A549 (cell line): ENCODE results near the gene NSUN7. TPM values are rescaled to one million over a fixed set of nuclear protein-coding genes. Genes with fewer than 3 reads are reported as not detected.

Experiments
- ATAC-seq, 2 experiments: fragments of 200-7000 bp in 1 of 2; fragments of >200 bp in 1 of 2; cut with Nextera tagmentation in 1 of 2; cut with Tn5 transposase in 1 of 2; 3 replicates each; pipeline versions ENCODE4 v1.8.0 to v1.9.1; 2018 to 2020; ENCODE audit warnings: mild to moderate bottlenecking in 1 of 2, moderate library complexity in 1 of 2
- CTCF ChIA-PET: fragments of 300-600 bp; sonication (Branson Sonifier 250); formaldehyde crosslinking; extraction: SDS; loops from one replicate; lab custom pipeline; 2021; ENCODE audit warnings: antibody characterized with exemption, inconsistent platforms; lab: Yijun Ruan, JAX
- POLR2A ChIA-PET: fragments of 350-600 bp; formaldehyde crosslinking; extraction: SDS; loops from one replicate; lab custom pipeline; 2021; ENCODE audit warnings: antibody characterized with exemption, inconsistent platforms; lab: Yijun Ruan, JAX
- DNase-seq, 2 experiments: peaks; one replicate each; pipeline versions ENCODE4 v3.0.0 to v3.0.0-alpha.2; 2011 to 2016; ENCODE audit warnings: low read depth in 1 of 2, low spot score in 1 of 2
- FAIRE-seq: peaks from 2 replicates; lab custom pipeline; 2011; peaks lifted over from hg19 to GRCh38; lab: Jason Lieb, UNC
- H3K27ac ChIP-seq, 2 experiments: fragments of >200 bp; sonication (Bioruptor Twin); formaldehyde crosslinking; 3 replicates each; pipeline ENCODE4 v1.5.1; 2016 to 2017
- H3K4me1 ChIP-seq: fragments of >200 bp; sonication (Bioruptor Twin); formaldehyde crosslinking; 3 replicates; pipeline ENCODE4 v1.6.1; 2016
- H3K4me2 ChIP-seq: fragments of >200 bp; sonication (Bioruptor Twin); formaldehyde crosslinking; 3 replicates; pipeline ENCODE4 v1.6.1; 2016
- H3K4me3 ChIP-seq: fragments of >200 bp; sonication (Bioruptor Twin); formaldehyde crosslinking; 3 replicates; pipeline ENCODE4 v1.5.1; 2016
- H3K9me3 ChIP-seq: fragments of >200 bp; sonication (Bioruptor Twin); formaldehyde crosslinking; 3 replicates; pipeline ENCODE4 v1.6.1; 2016
- CBX2 ChIP-seq: fragments of 200-600 bp; sonication (generic); IDR thresholded peaks from 2 replicates; pipeline ENCODE4 v1.6.1; 2016; ENCODE audit warnings: low read depth, mild to moderate bottlenecking, borderline replicate concordance
- E2F6 ChIP-seq: IDR thresholded peaks from 2 replicates; pipeline ENCODE4 v1.6.1; 2012; ENCODE audit warnings: low read depth, borderline replicate concordance
- ESRRA ChIP-seq: fragments of 150-350 bp; IDR thresholded peaks from 2 replicates; pipeline ENCODE4 v1.6.1; 2014; ENCODE audit warnings: mild to moderate bottlenecking, low read length, borderline replicate concordance
- FOSB ChIP-seq: fragments of 250-450 bp; sonication (Bioruptor Pico); IDR thresholded peaks from 2 replicates; pipeline ENCODE4 v1.5.0; 2020; ENCODE audit warnings: mild to moderate bottlenecking, moderate library complexity
- FOSL2 ChIP-seq, 2 experiments: fragments of 450-650 bp in 1 of 2; fragments of >200 bp in 1 of 2; sonication (Bioruptor Twin) in 1 of 2; formaldehyde crosslinking; IDR thresholded peaks; 2 replicates each; pipeline versions ENCODE4 v1.5.0 to v1.6.1; 2016 to 2020; ENCODE audit warnings: mild to moderate bottlenecking in 1 of 2, moderate library complexity in 1 of 2
- FOXS1 ChIP-seq: fragments of 250-450 bp; sonication (Bioruptor Pico); IDR thresholded peaks from 2 replicates; pipeline ENCODE4 v1.5.0; 2020; ENCODE audit warnings: mild to moderate bottlenecking, moderate library complexity
- HOXA7 ChIP-seq: fragments of 250-450 bp; sonication (Bioruptor Pico); IDR thresholded peaks from 2 replicates; pipeline ENCODE4 v1.5.0; 2020; ENCODE audit warnings: mild to moderate bottlenecking, moderate library complexity
- KDM1A ChIP-seq: fragments of 200-600 bp; sonication (generic); IDR thresholded peaks from 2 replicates; pipeline ENCODE4 v1.6.1; 2016; ENCODE audit warnings: low read depth, mild to moderate bottlenecking
- PHF8 ChIP-seq: fragments of 200-600 bp; sonication (generic); IDR thresholded peaks from 2 replicates; pipeline ENCODE4 v1.6.1; 2016; ENCODE audit warnings: low read depth, mild to moderate bottlenecking, antibody characterized with exemption, moderate library complexity, borderline replicate concordance
- POLR2A ChIP-seq: IDR thresholded peaks from 2 replicates; pipeline ENCODE4 v1.6.1; 2012; ENCODE audit warnings: mild to moderate bottlenecking, low read length
- POLR2AphosphoS2 ChIP-seq: conservative IDR thresholded peaks from 2 replicates; pipeline ENCODE4 v1.6.1; 2012; ENCODE audit warnings: low read length, improper control_type of control experiment, inconsistent platforms
- RNF2 ChIP-seq: fragments of 200-600 bp; sonication (generic); IDR thresholded peaks from 2 replicates; pipeline ENCODE4 v1.6.1; 2016; ENCODE audit warnings: low read depth, mild to moderate bottlenecking, antibody characterized with exemption, moderate library complexity, borderline replicate concordance
- SREBF2 ChIP-seq: fragments of 450-650 bp; IDR thresholded peaks from 2 replicates; pipeline ENCODE4 v1.6.1; 2014; ENCODE audit warnings: mild to moderate bottlenecking, moderate library complexity
- ZNF302 ChIP-seq: fragments of 250-450 bp; sonication (Bioruptor Pico); IDR thresholded peaks from 2 replicates; pipeline ENCODE4 v1.9.0; 2021; ENCODE audit warnings: inconsistent platforms, mild to moderate bottlenecking, moderate library complexity
- ZSCAN20 ChIP-seq: fragments of 250-450 bp; sonication (Bioruptor Pico); IDR thresholded peaks from 2 replicates; pipeline ENCODE4 v1.8.0; 2022; ENCODE audit warnings: mild to moderate bottlenecking, moderate library complexity
- WGBS: methylation state at CpG from one replicate; pipeline ENCODE4 v1.1.6; 2017; ENCODE audit errors: missing lambda C conversion rate; 5-methylcytosine and 5-hydroxymethylcytosine counted together
- polyA plus RNA-seq, 4 experiments: library from polyadenylated mRNA; depleted of rRNA in 3 of 4; stranded (reverse); fragments of >200 nt; fragmentation: RNase III in 1 of 4; extraction: RNeasy Plus Mini Kit Qiagen cat#74134 plus additional on column Dnase treatment in 1 of 4; gene quantifications; 2 replicates in 3 of 4; 3 replicates in 1 of 4; pipeline ENCODE4 v1.2.3, GENCODE V29; 2011 to 2017
- TF ChIP-seq, protein P1 (sequence below): fragments of 250-450 bp; sonication (Bioruptor Pico); IDR thresholded peaks from 2 replicates; pipeline ENCODE4 v1.5.0; 2021; ENCODE audit warnings: mild to moderate bottlenecking, moderate library complexity, borderline replicate concordance
- TF ChIP-seq, protein P2 (sequence below): fragments of 250-450 bp; sonication (Bioruptor Pico); IDR thresholded peaks from 2 replicates; pipeline ENCODE4 v1.5.0; 2020; ENCODE audit warnings: low read depth, mild to moderate bottlenecking, moderate library complexity
- TF ChIP-seq, protein P3 (sequence below): fragments of 200-600 bp; sonication (generic); IDR thresholded peaks from 2 replicates; pipeline ENCODE4 v1.6.1; 2016; ENCODE audit warnings: antibody characterized with exemption, mild to moderate bottlenecking, moderate library complexity

Gene NSUN7
- polyA plus RNA-seq, 2 of the 4 experiments (the other 2 are of a cell fraction): 0.65 to 1.4 TPM

DNA sequence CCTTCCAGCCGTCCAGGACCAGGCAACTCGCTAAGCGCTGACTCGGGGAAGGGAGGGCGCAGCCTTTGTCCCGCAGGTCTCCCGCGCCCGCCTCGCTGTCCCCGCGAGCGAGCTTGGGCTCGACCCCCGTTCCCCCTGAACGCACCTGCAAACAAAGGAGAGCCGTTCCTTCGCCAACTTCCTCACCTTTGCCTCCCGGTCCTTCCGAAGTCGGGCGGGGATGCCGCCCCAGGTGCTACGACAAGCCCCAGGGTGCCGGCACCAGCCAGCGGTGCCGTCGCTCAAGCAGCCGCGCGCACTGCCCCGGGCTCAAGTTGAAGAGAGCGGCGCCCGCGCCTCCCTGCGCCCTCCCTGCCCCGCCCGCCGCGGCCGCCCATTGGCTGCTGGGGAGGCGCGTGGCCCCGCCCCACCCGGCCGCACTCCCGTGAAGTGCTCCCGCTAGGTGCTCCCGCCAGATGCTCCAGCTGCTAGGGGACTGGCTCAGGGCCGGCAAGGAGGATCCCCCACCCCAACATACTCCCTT lies 107.1 kb downstream of the NSUN7 start:
- peak overlapping the region; percentile 84 for H3K4me2 ChIP-seq
- peak; percentile 97 to 99 for ATAC-seq
- no peaks in the 10 kb centered on the region for H3K9me3 ChIP-seq
- peak overlapping the region in 1 of 2 experiments; percentile 74; a peak in 3 of 6 replicates for H3K27ac ChIP-seq
- no peak for TF ChIP-seq FOXS1
- TF ChIP-seq ZNF302 (CRISPR knock-in tag): no peak
- TF ChIP-seq, protein P1, sequence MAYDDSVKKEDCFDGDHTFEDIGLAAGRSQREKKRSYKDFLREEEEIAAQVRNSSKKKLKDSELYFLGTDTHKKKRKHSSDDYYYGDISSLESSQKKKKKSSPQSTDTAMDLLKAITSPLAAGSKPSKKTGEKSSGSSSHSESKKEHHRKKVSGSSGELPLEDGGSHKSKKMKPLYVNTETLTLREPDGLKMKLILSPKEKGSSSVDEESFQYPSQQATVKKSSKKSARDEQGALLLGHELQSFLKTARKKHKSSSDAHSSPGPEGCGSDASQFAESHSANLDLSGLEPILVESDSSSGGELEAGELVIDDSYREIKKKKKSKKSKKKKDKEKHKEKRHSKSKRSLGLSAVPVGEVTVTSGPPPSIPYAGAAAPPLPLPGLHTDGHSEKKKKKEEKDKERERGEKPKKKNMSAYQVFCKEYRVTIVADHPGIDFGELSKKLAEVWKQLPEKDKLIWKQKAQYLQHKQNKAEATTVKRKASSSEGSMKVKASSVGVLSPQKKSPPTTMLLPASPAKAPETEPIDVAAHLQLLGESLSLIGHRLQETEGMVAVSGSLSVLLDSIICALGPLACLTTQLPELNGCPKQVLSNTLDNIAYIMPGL (CRISPR knock-in tag): no peak
- peak; percentile 17; the same call in 1 of the 2 replicates for TF ChIP-seq E2F6
- no peak for TF ChIP-seq PHF8
- TF ChIP-seq, all 56 proteins: peak for 1
- POLR2A ChIA-PET: no interaction called here
- DNase-seq (peak; percentile 54 to 55), FAIRE-seq (no peak)
- 13% methylated on average over 11 of the region's 51 CpGs for WGBS
- H3K4me3 ChIP-seq: peak overlapping the region; percentile 42
- CTCF ChIA-PET: interaction anchor here (0.9 to 1.2 kb wide), 2 partner anchors 12 to 40 kb away, joined by 3 read pairs; no protein-coding TSS in a partner anchor
- no peaks in the 10 kb centered on the region for H3K4me1 ChIP-seq

DNA sequence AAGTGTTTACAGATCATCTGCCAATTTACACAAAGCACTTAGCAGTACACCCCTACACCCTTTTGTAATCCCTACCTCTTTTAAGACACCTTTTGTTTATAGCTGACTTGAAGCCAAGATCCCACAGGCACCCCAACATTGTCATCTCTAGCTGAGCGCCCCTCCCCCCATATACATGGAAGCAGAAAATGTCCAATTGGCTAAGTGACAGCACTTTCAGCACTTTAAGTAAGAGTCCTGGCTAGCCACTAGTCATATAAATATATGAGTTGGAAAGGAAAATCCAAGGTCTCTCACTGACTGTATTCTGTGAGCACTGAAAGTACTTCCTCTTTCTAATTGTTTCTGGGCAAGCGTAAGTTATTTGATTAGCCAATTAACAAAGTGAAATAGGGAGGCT lies 108.2 kb downstream of the NSUN7 start:
- ATAC-seq: no peak
- WGBS: 100% methylated on average over 2 of the region's 2 CpGs
- no peak for DNase-seq
- Histone ChIP-seq H3K4me2 (no peak overlapping the region), H3K9me3 (no peaks in the 10 kb centered on the region), H3K4me1 (no peaks in the 10 kb centered on the region), H3K4me3 (no peak overlapping the region), H3K27ac (no peak overlapping the region)
- ChIA-PET POLR2A (no interaction called here), CTCF (interaction anchor here (1.2 kb wide), 1 partner anchor 39 kb away, joined by 3 read pairs; no protein-coding TSS in a partner anchor)
- FAIRE-seq: no peak
- TF ChIP-seq PHF8 (no peak), ZSCAN20 (CRISPR knock-in tag) (no peak), FOSB (CRISPR knock-in tag) (no peak), SREBF2 (no peak), ESRRA (no peak), POLR2A (no peak), POLR2AphosphoS2 (no peak), RNF2 (no peak), HOXA7 (CRISPR knock-in tag) (no peak), FOSL2 (IDR thresholded peaks at IDR 0.05) (no peak), FOSL2 (CRISPR knock-in tag; IDR thresholded peaks at IDR 0.05) (no peak), FOXS1 (no peak), CBX2 (no peak), KDM1A (no peak)
- TF ChIP-seq, protein P2, sequence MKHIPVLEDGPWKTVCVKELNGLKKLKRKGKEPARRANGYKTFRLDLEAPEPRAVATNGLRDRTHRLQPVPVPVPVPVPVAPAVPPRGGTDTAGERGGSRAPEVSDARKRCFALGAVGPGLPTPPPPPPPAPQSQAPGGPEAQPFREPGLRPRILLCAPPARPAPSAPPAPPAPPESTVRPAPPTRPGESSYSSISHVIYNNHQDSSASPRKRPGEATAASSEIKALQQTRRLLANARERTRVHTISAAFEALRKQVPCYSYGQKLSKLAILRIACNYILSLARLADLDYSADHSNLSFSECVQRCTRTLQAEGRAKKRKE: no peak
- TF ChIP-seq, protein P3, sequence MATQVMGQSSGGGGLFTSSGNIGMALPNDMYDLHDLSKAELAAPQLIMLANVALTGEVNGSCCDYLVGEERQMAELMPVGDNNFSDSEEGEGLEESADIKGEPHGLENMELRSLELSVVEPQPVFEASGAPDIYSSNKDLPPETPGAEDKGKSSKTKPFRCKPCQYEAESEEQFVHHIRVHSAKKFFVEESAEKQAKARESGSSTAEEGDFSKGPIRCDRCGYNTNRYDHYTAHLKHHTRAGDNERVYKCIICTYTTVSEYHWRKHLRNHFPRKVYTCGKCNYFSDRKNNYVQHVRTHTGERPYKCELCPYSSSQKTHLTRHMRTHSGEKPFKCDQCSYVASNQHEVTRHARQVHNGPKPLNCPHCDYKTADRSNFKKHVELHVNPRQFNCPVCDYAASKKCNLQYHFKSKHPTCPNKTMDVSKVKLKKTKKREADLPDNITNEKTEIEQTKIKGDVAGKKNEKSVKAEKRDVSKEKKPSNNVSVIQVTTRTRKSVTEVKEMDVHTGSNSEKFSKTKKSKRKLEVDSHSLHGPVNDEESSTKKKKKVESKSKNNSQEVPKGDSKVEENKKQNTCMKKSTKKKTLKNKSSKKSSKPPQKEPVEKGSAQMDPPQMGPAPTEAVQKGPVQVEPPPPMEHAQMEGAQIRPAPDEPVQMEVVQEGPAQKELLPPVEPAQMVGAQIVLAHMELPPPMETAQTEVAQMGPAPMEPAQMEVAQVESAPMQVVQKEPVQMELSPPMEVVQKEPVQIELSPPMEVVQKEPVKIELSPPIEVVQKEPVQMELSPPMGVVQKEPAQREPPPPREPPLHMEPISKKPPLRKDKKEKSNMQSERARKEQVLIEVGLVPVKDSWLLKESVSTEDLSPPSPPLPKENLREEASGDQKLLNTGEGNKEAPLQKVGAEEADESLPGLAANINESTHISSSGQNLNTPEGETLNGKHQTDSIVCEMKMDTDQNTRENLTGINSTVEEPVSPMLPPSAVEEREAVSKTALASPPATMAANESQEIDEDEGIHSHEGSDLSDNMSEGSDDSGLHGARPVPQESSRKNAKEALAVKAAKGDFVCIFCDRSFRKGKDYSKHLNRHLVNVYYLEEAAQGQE: no peak
